ENCODE results near the gene RTP3.
"Not testable (repeated sequence)": the region's sequence is repeated elsewhere in the genome, so short reads cannot be mapped to it uniquely, and the experiment has no call there.

Gene RTP3

GRCh38 chr3:46546896-46547440 is 49.2 kb downstream of the RTP3 start:
- no peak for DNase-seq (ENCODE audit: low spot score)

GRCh38 chr3:46548611-46549010 is 50.8 kb downstream of the RTP3 start:
- not testable (repeated sequence) for DNase-seq (ENCODE audit: low spot score)

GRCh38 chr3:46549408-46549904 is 51.7 kb downstream of the RTP3 start:
- DNase-seq (ENCODE audit: low spot score), result no peak

- DNase-seq (ENCODE audit: low spot score), result no peak
Observed at GRCh38 chr3:46549989-46550388, 52.2 kb downstream of the RTP3 start.

Measured in AG08395 (cell line).